ENCODE measurements around the gene YARS1.

DNA sequence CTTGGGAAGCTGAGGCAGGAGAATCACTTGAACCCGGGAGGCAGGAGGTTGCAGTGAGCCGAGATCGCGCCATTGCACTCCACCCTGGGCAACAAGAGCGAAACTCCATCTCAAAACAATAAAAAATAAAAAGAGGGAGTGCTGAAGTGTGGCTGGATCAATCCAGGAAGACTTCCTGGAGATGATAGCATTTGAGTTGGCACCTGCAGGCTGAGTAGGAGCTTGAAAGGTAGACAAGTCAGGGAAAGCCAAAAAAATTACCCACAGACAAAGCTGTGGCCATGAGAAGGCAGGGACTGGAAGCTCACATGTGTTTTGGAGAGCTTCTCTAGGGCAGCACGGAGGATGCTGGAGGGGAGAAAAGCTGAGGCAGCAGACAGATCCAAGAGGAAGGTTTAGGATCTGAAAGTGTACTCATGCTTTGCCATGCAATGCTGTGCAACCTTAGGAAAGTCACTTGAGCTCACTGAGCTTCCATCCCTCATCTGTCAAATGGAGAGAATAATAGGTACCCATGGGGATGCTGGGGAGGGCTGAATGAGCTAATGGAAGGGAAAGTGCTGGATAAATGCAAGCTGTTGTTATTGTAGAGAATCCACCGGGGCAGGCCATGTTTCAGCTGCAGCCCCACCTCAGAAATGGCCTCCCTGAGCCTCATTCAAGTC lies 88.6 kb downstream of the YARS1 start:
- TF ChIP-seq, protein P1, sequence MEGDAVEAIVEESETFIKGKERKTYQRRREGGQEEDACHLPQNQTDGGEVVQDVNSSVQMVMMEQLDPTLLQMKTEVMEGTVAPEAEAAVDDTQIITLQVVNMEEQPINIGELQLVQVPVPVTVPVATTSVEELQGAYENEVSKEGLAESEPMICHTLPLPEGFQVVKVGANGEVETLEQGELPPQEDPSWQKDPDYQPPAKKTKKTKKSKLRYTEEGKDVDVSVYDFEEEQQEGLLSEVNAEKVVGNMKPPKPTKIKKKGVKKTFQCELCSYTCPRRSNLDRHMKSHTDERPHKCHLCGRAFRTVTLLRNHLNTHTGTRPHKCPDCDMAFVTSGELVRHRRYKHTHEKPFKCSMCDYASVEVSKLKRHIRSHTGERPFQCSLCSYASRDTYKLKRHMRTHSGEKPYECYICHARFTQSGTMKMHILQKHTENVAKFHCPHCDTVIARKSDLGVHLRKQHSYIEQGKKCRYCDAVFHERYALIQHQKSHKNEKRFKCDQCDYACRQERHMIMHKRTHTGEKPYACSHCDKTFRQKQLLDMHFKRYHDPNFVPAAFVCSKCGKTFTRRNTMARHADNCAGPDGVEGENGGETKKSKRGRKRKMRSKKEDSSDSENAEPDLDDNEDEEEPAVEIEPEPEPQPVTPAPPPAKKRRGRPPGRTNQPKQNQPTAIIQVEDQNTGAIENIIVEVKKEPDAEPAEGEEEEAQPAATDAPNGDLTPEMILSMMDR (IDR thresholded peaks at IDR 0.05; ENCODE audit: low read depth, low read length, poor library complexity, severe bottlenecking), result no peak
- TF ChIP-seq EZH2phosphoT487 (IDR thresholded peaks at IDR 0.05; ENCODE audit: borderline replicate concordance, low read length), result no peak
